A549 (cell line): ENCODE measurements around the gene NIM1K.

Experiments
- CHD2 ChIP-seq: fragments of 150-350 bp; IDR thresholded peaks from 2 replicates; pipeline ENCODE4 v1.6.1; 2014; ENCODE audit warnings: low read length; ENCODE audit not compliant: partially characterized antibody
- CTCF ChIP-seq: fragments of >200 bp; sonication (Bioruptor Twin); formaldehyde crosslinking; IDR thresholded peaks from 3 replicates; pipeline ENCODE4 v1.5.1; 2016
- EP300 ChIP-seq, 2 experiments: fragments of >200 bp; sonication (Bioruptor Twin); formaldehyde crosslinking; IDR thresholded peaks; 2 replicates in 1 of 2; 3 replicates in 1 of 2; pipeline ENCODE4 v1.6.1; 2016 to 2017
- GATA3 ChIP-seq: IDR thresholded peaks from 2 replicates; pipeline ENCODE4 v1.6.1; 2012; ENCODE audit warnings: borderline replicate concordance
- JUNB ChIP-seq: fragments of >200 bp; sonication (Bioruptor Twin); formaldehyde crosslinking; IDR thresholded peaks from 2 replicates; pipeline ENCODE4 v1.6.1; 2016
- MYC ChIP-seq: IDR thresholded peaks from 2 replicates; pipeline ENCODE4 v1.6.1; 2012; ENCODE audit warnings: mild to moderate bottlenecking, inconsistent platforms, low read length, improper control_type of control experiment, borderline replicate concordance
- NPAS2 ChIP-seq: fragments of 250-450 bp; sonication (Bioruptor Pico); IDR thresholded peaks from 2 replicates; pipeline ENCODE4 v1.8.0; 2022; ENCODE audit warnings: mild to moderate bottlenecking, moderate library complexity, borderline replicate concordance
- PHF8 ChIP-seq: fragments of 200-600 bp; sonication (generic); IDR thresholded peaks from 2 replicates; pipeline ENCODE4 v1.6.1; 2016; ENCODE audit warnings: low read depth, mild to moderate bottlenecking, antibody characterized with exemption, moderate library complexity, borderline replicate concordance
- SMC3 ChIP-seq: fragments of >200 bp; sonication (Bioruptor Twin); formaldehyde crosslinking; IDR thresholded peaks from 3 replicates; pipeline ENCODE4 v1.6.1; 2018; ENCODE audit warnings: inconsistent platforms
- SREBF2 ChIP-seq: fragments of 450-650 bp; IDR thresholded peaks from 2 replicates; pipeline ENCODE4 v1.6.1; 2014; ENCODE audit warnings: mild to moderate bottlenecking, moderate library complexity
- USF2 ChIP-seq: fragments of 450-650 bp; IDR thresholded peaks from 2 replicates; pipeline ENCODE4 v1.6.1; 2014; ENCODE audit warnings: antibody characterized with exemption

GRCh38 chr5:43288269-43288831, 96.3 kb downstream of the NIM1K start:
- TF ChIP-seq USF2, result no peak
- TF ChIP-seq EP300 (IDR thresholded peaks at IDR 0.05), result no peak
- no peak for TF ChIP-seq SMC3
- no peak for TF ChIP-seq GATA3
- TF ChIP-seq NPAS2, result no peak
- no peak for TF ChIP-seq CHD2
- TF ChIP-seq CTCF, result no peak
- TF ChIP-seq SREBF2, result no peak
- no peak for TF ChIP-seq MYC
- TF ChIP-seq PHF8, result no peak
- TF ChIP-seq JUNB, result no peak
